Thymus (tissue), 11 donors: Measurements from ENCODE around the gene EFHB. TPM values are rescaled to one million over a fixed set of nuclear protein-coding genes. Genes with fewer than 3 reads are reported as not detected.

ENCODE experiments used
- DNase-seq, 9 donors: peaks; one replicate each; pipeline ENCODE4 v3.0.0-alpha.2; 2013; ENCODE audit warnings: low spot score in 9 of 9, low read depth in 6 of 9, missing footprints in 1 of 9
- H3K27ac ChIP-seq, 2 donors: one replicate each; pipeline ENCODE4 v1.5.1; 2013; ENCODE audit warnings: control low read depth in 1 of 2, low read depth in 1 of 2, low read length in 1 of 2, mild to moderate bottlenecking in 1 of 2, moderate library complexity in 1 of 2
- H3K27me3 ChIP-seq, 2 donors: one replicate each; pipeline ENCODE4 v1.5.1; 2013; ENCODE audit warnings: low read length in 1 of 2; ENCODE audit not compliant: control insufficient read depth in 2 of 2, insufficient read depth in 1 of 2
- H3K36me3 ChIP-seq, 2 donors: one replicate each; pipeline ENCODE4 v1.5.1; 2013; ENCODE audit warnings: low read length in 1 of 2, mild to moderate bottlenecking in 1 of 2, moderate library complexity in 1 of 2; ENCODE audit not compliant: control insufficient read depth in 2 of 2, insufficient read depth in 2 of 2
- H3K4me1 ChIP-seq, 2 donors: one replicate each; pipeline ENCODE4 v1.5.1; 2013; ENCODE audit warnings: low read length in 2 of 2; ENCODE audit not compliant: control insufficient read depth in 2 of 2, insufficient read depth in 2 of 2
- H3K4me3 ChIP-seq, 2 donors: one replicate each; pipeline ENCODE4 v1.5.1; 2013; ENCODE audit warnings: low read length in 2 of 2, control low read depth in 1 of 2, mild to moderate bottlenecking in 1 of 2
- H3K9me3 ChIP-seq, 2 donors: one replicate each; pipeline ENCODE4 v1.5.1; 2013; ENCODE audit warnings: low read length in 1 of 2, mild to moderate bottlenecking in 1 of 2; ENCODE audit not compliant: control insufficient read depth in 2 of 2, insufficient read depth in 1 of 2
- WGBS: extraction: QIAGEN DNeasy Blood & Tissue Kit; methylation state at CpG from one replicate; pipeline ENCODE4 v1.1.7; 2013; 5-methylcytosine and 5-hydroxymethylcytosine counted together
- polyA plus RNA-seq: library from polyadenylated mRNA; stranded (reverse); fragments of 200-250 nt; gene quantifications from one replicate; pipeline ENCODE4 v1.2.3, GENCODE V29; 2013
- total RNA-seq: library from RNA; stranded (reverse); fragments of 120-200 nt; gene quantifications from one replicate; pipeline ENCODE4 v1.2.4, GENCODE V29; 2013
- donor health status: healthy.

EFHB gene
- total and polyA plus RNA-seq, 2 donors: 0.94 to 2.3 TPM

DNA sequence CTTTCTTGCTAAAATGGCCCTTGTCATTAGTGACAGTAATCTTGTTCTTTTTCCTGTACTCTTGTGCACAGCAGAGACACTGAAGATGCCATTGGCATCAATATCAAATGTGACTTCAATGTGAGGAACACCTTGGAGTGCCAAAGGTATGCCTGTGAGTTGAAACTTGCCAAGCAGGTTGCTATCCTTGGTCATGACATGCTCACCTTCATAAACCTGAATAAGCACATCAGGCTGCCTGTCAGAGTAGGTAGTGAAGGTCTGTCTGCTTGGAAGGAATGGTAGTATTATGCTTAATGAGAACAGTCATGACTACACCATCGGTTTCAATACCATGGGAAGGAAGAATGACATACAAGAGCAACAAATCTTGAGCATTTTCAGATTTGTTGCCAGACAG lies 6.6 kb upstream of the EFHB start:
- no peak overlapping the region for H3K27ac ChIP-seq
- no peaks in the 10 kb centered on the region for H3K27me3 ChIP-seq
- DNase-seq: no peak
- H3K4me3 ChIP-seq: no peak overlapping the region
- H3K4me1 ChIP-seq: no peaks in the 10 kb centered on the region
- 95% methylated on average over 1 of the region's 1 CpG for WGBS
- H3K36me3 ChIP-seq: no peaks in the 10 kb centered on the region
- no peaks in the 10 kb centered on the region for H3K9me3 ChIP-seq

DNA sequence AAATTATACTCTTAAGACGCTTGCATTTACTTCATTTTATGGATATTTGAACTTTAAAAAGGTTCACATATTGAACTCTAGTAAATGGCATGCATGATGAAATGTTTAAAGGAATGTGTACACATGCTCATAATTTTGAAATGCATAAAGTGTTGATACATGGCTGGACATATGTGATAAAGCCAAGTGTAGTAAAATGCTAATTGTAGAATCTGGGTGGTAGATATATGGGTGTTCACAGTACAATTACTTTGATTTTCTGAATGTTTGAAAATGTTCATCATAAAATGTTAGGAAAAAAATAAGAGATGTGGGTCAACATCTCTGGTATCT lies 4.2 kb upstream of the EFHB start:
- Histone ChIP-seq H3K4me3 (no peak overlapping the region), H3K9me3 (no peaks in the 10 kb centered on the region), H3K27ac (no peak overlapping the region), H3K27me3 (no peaks in the 10 kb centered on the region), H3K36me3 (no peaks in the 10 kb centered on the region), H3K4me1 (no peaks in the 10 kb centered on the region)
- WGBS: 95% methylated on average over 1 of the region's 1 CpG
- DNase-seq: no peak

- DNase-seq: no peak
- no peaks in the 10 kb centered on the region for H3K4me1 ChIP-seq
- WGBS: 79% methylated on average over 7 of the region's 7 CpGs
These were observed 3.7 kb upstream of the EFHB start for GRCh38 chr3:19937459-19938294.

GRCh38 chr3:19932422-19932821 lies 1.6 kb downstream of the EFHB start:
- no peak overlapping the region for H3K4me3 ChIP-seq
- H3K4me1 ChIP-seq: no peaks in the 10 kb centered on the region
- DNase-seq: no peak
- no peak overlapping the region for H3K27ac ChIP-seq
- no peaks in the 10 kb centered on the region for H3K36me3 ChIP-seq
- H3K27me3 ChIP-seq: no peaks in the 10 kb centered on the region
- no peaks in the 10 kb centered on the region for H3K9me3 ChIP-seq
- WGBS: 84% methylated on average over 2 of the region's 2 CpGs

More at GRCh38 chr3:19937459-19938294, 3.7 kb upstream of the EFHB start:
- Histone ChIP-seq H3K27ac (no peak overlapping the region), H3K9me3 (no peaks in the 10 kb centered on the region), H3K36me3 (no peaks in the 10 kb centered on the region), H3K4me3 (no peak overlapping the region), H3K27me3 (no peaks in the 10 kb centered on the region)

- Histone ChIP-seq H3K36me3 (no peaks in the 10 kb centered on the region), H3K27ac (no peak overlapping the region), H3K9me3 (no peaks in the 10 kb centered on the region), H3K27me3 (no peaks in the 10 kb centered on the region), H3K4me1 (no peaks in the 10 kb centered on the region), H3K4me3 (no peak overlapping the region)
- 9% methylated on average over 1 of the region's 1 CpG for WGBS
- no peak for DNase-seq
These were observed 2.2 kb downstream of the EFHB start for GRCh38 chr3:19931767-19932188.

GRCh38 chr3:19931180-19931692 lies 2.8 kb downstream of the EFHB start:
- H3K27ac ChIP-seq: no peak overlapping the region
- no peaks in the 10 kb centered on the region for H3K9me3 ChIP-seq
- DNase-seq: peak in 3 of 9 donors; percentile 2 to 43 (median 5)

DNA sequence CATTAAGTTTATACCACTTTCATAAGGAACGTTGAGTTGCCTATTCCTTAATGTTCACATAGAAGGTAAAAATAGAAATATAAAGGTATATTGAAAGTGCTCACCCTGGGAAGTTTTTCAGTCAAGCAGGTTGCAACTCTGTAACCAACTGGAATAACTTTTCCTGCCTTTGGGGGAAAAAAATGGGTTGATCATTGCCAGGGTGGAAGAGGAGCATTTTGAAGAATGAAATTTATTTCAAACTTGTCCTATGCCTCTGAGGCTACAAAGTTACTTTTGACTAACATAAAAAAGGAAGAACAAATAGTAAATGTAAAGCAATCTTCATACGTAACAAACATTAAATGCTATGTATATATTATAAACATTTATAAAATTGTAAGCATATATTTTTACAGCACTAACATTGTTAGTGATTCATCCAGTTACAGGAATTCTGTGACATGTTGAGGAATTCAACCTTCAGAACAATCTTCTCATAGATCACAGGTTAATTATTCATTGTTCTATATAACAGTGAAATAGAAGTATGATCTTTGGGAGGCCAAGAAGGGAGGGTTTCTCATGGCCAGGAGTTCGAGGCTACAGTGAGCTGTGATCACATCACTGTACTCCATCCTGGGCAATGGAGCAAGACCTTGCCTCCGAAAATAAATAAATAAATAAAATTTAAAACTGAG lies 13.5 kb downstream of the EFHB start:
- DNase-seq: no peak
- Histone ChIP-seq H3K9me3 (no peaks in the 10 kb centered on the region), H3K4me3 (no peak overlapping the region), H3K36me3 (no peaks in the 10 kb centered on the region), H3K4me1 (no peaks in the 10 kb centered on the region), H3K27me3 (no peaks in the 10 kb centered on the region), H3K27ac (no peak overlapping the region)
- 95% methylated on average over 4 of the region's 4 CpGs for WGBS

More at GRCh38 chr3:19931180-19931692, 2.8 kb downstream of the EFHB start:
- WGBS: 8% methylated on average over 2 of the region's 2 CpGs
- Histone ChIP-seq H3K36me3 (no peaks in the 10 kb centered on the region), H3K4me3 (no peak overlapping the region), H3K4me1 (no peaks in the 10 kb centered on the region), H3K27me3 (no peaks in the 10 kb centered on the region)

DNA sequence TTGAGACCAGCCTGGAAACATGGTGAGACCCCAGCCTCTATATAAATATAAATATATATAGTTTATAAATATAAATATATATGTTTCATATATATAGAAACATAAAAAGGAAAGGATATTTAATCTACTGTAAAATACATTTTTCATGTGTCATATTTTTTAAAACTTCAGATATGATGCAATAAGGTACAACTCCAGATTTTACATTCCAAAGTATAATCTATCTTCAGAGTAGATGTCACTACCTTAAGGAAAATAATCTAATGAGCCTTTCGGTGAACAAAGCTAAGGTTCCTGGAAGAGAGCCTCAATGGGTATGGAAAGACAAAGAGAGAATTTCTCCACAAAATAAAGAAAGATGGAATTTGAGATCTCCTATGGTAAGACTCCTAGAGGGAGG lies 16.9 kb downstream of the EFHB start:
- Histone ChIP-seq H3K36me3 (no peaks in the 10 kb centered on the region), H3K4me1 (no peaks in the 10 kb centered on the region), H3K9me3 (no peaks in the 10 kb centered on the region), H3K27me3 (no peaks in the 10 kb centered on the region), H3K27ac (no peak overlapping the region), H3K4me3 (no peak overlapping the region)
- DNase-seq: no peak
- 99% methylated on average over 1 of the region's 1 CpG for WGBS

GRCh38 chr3:19911452-19911851 lies 22.6 kb downstream of the EFHB start:
- Histone ChIP-seq H3K36me3 (no peaks in the 10 kb centered on the region), H3K27ac (no peak overlapping the region), H3K27me3 (no peaks in the 10 kb centered on the region), H3K4me1 (no peaks in the 10 kb centered on the region), H3K9me3 (no peaks in the 10 kb centered on the region), H3K4me3 (no peak overlapping the region)
- no peak for DNase-seq
